ENCODE results near the gene CNTNAP1.

- TF ChIP-seq, protein P1, sequence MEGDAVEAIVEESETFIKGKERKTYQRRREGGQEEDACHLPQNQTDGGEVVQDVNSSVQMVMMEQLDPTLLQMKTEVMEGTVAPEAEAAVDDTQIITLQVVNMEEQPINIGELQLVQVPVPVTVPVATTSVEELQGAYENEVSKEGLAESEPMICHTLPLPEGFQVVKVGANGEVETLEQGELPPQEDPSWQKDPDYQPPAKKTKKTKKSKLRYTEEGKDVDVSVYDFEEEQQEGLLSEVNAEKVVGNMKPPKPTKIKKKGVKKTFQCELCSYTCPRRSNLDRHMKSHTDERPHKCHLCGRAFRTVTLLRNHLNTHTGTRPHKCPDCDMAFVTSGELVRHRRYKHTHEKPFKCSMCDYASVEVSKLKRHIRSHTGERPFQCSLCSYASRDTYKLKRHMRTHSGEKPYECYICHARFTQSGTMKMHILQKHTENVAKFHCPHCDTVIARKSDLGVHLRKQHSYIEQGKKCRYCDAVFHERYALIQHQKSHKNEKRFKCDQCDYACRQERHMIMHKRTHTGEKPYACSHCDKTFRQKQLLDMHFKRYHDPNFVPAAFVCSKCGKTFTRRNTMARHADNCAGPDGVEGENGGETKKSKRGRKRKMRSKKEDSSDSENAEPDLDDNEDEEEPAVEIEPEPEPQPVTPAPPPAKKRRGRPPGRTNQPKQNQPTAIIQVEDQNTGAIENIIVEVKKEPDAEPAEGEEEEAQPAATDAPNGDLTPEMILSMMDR (IDR thresholded peaks at IDR 0.05) = no peak
- TF ChIP-seq POLR2A (IDR thresholded peaks at IDR 0.05) = no peak
Observed at GRCh38 chr17:42642336-42642735, 40.0 kb upstream of the CNTNAP1 start.
